ENCODE measurements around the gene PDE3A. TPM values are rescaled to one million over a fixed set of nuclear protein-coding genes. Genes with fewer than 3 reads are reported as not detected.

Gene PDE3A
- total RNA-seq, 1 experiment from 2014 or later = 19.9 TPM

DNA sequence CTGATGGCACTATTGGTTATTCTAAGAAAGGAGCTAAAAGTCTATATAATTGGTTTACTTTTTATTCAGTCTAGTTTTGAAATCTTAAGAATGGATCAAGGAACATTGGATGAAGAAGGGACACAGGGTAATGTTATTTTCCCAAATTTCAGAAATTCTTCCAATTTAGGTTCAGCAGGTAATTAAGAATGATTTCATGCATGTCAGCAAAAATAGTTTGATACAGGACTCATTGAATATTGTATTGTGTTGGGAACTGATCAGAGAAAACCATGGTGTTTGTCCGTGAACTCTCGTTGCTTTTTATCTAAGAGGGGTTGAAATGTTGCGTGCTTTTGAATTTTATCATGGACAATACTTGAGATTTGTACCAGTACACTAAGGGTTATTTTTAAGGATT, 58.6 kb downstream of the PDE3A start:
- TF ChIP-seq, protein P1, sequence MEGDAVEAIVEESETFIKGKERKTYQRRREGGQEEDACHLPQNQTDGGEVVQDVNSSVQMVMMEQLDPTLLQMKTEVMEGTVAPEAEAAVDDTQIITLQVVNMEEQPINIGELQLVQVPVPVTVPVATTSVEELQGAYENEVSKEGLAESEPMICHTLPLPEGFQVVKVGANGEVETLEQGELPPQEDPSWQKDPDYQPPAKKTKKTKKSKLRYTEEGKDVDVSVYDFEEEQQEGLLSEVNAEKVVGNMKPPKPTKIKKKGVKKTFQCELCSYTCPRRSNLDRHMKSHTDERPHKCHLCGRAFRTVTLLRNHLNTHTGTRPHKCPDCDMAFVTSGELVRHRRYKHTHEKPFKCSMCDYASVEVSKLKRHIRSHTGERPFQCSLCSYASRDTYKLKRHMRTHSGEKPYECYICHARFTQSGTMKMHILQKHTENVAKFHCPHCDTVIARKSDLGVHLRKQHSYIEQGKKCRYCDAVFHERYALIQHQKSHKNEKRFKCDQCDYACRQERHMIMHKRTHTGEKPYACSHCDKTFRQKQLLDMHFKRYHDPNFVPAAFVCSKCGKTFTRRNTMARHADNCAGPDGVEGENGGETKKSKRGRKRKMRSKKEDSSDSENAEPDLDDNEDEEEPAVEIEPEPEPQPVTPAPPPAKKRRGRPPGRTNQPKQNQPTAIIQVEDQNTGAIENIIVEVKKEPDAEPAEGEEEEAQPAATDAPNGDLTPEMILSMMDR (IDR thresholded peaks at IDR 0.05; ENCODE audit: unreplicated experiment) = no peak
- H3K36me3 Mint-ChIP-seq (ENCODE audit: insufficient read depth, unreplicated experiment) = no peaks in the 10 kb centered on the region
- no peak overlapping the region for H3K27ac Mint-ChIP-seq (ENCODE audit: unreplicated experiment)
- H3K9me3 Mint-ChIP-seq (ENCODE audit: low read depth, unreplicated experiment) = no peaks in the 10 kb centered on the region
- no peak for DNase-seq
- no peaks in the 10 kb centered on the region for H3K27me3 Mint-ChIP-seq (ENCODE audit: unreplicated experiment)
- H3K4me1 Mint-ChIP-seq (ENCODE audit: low read depth, unreplicated experiment) = no peaks in the 10 kb centered on the region
- intact Hi-C loops (cut with micrococcal nuclease; ENCODE audit: unreplicated experiment) = no loop called here
- H3K4me3 Mint-ChIP-seq (ENCODE audit: low read depth, unreplicated experiment) = no peak overlapping the region
- CTCF ChIA-PET = no interaction called here
- BruUV-seq (replicated peaks) = no TSS peak

DNA sequence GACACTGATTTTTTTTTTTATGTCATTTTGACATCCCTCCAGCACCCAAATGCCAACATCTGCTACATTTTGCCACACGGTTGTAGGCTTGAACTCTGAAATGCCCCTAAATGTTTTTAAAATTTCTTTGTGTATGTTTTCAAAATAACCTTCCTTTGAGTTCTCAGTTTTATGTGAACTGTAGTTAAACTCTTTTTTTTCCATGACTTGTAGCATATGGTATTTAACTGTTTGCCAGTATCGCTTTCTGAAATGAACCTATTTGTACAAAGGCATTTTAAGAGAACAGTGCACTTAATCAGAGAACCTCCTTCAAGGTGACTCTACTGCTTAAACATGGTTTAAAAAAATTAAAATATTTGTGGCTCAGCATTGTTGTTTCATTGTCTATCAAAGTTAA, 61.5 kb downstream of the PDE3A start:
- intact Hi-C loops (cut with micrococcal nuclease; ENCODE audit: unreplicated experiment) = no loop called here
- no peak overlapping the region for H3K4me3 Mint-ChIP-seq (ENCODE audit: low read depth, unreplicated experiment)
- CTCF ChIA-PET = no interaction called here
- BruUV-seq (replicated peaks) = no TSS peak
- TF ChIP-seq, protein P1 (IDR thresholded peaks at IDR 0.05; ENCODE audit: unreplicated experiment) = no peak
- no peaks in the 10 kb centered on the region for H3K4me1 Mint-ChIP-seq (ENCODE audit: low read depth, unreplicated experiment)
- H3K9me3 Mint-ChIP-seq (ENCODE audit: low read depth, unreplicated experiment) = no peaks in the 10 kb centered on the region
- DNase-seq = no peak
- H3K27ac Mint-ChIP-seq (ENCODE audit: unreplicated experiment) = no peak overlapping the region
- no peaks in the 10 kb centered on the region for H3K27me3 Mint-ChIP-seq (ENCODE audit: unreplicated experiment)
- H3K36me3 Mint-ChIP-seq (ENCODE audit: insufficient read depth, unreplicated experiment) = no peaks in the 10 kb centered on the region

DNA sequence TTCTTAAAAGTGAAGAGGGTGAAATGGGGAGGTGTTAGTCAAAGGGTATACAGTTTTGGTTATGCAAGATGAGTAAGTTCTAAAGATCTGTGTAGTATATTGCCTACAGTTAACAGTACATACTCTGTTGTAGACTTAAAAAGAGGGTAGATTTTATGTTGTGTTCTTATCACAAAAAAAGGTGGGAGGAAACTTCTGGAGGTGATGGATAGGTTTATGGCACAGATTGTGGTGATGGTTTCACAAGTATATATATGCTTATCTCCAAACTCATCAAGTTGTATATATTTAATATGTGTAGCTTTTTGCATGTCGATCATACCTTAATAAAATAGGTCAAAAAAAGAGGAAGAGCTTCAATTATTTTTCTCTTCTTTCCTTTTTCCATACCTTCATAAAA, 64.0 kb downstream of the PDE3A start:
- TF ChIP-seq, protein P1 (IDR thresholded peaks at IDR 0.05; ENCODE audit: unreplicated experiment) = no peak
- Mint-ChIP-seq H3K27me3 (ENCODE audit: unreplicated experiment) (no peaks in the 10 kb centered on the region), H3K4me3 (ENCODE audit: low read depth, unreplicated experiment) (no peak overlapping the region), H3K36me3 (ENCODE audit: insufficient read depth, unreplicated experiment) (no peaks in the 10 kb centered on the region), H3K27ac (ENCODE audit: unreplicated experiment) (no peak overlapping the region), H3K4me1 (ENCODE audit: low read depth, unreplicated experiment) (no peaks in the 10 kb centered on the region), H3K9me3 (ENCODE audit: low read depth, unreplicated experiment) (no peaks in the 10 kb centered on the region)
- no TSS peak for BruUV-seq (replicated peaks)
- CTCF ChIA-PET = no interaction called here
- intact Hi-C loops (cut with micrococcal nuclease; ENCODE audit: unreplicated experiment) = no loop called here
- no peak for DNase-seq

DNA sequence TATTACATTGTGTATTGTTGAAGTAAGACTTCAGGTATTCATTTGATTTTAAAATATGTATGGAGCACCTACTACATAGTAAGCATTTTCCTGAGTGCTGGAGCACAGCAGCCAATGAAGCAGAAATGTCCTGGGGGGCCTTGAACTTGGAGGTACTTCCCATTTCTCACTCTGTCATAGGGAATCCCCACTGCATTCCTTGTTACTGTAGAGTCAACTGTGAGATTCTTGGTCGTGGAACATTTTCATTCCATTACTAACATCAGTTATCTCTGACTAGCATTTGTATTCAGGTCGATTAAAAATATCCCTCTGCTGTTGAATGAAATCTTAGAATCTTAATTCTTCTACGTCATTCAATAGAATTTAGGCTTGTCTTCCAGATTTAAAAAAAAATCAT, 66.7 kb downstream of the PDE3A start:
- H3K4me3 Mint-ChIP-seq (ENCODE audit: low read depth, unreplicated experiment) = no peak overlapping the region
- no peaks in the 10 kb centered on the region for H3K36me3 Mint-ChIP-seq (ENCODE audit: insufficient read depth, unreplicated experiment)
- DNase-seq = no peak
- intact Hi-C loops (cut with micrococcal nuclease; ENCODE audit: unreplicated experiment) = no loop called here
- H3K4me1 Mint-ChIP-seq (ENCODE audit: low read depth, unreplicated experiment) = no peaks in the 10 kb centered on the region
- H3K27ac Mint-ChIP-seq (ENCODE audit: unreplicated experiment) = no peak overlapping the region
- BruUV-seq (replicated peaks) = no TSS peak
- no peaks in the 10 kb centered on the region for H3K27me3 Mint-ChIP-seq (ENCODE audit: unreplicated experiment)
- CTCF ChIA-PET = no interaction called here
- TF ChIP-seq, protein P1 (IDR thresholded peaks at IDR 0.05; ENCODE audit: unreplicated experiment) = no peak
- H3K9me3 Mint-ChIP-seq (ENCODE audit: low read depth, unreplicated experiment) = no peaks in the 10 kb centered on the region

DNA sequence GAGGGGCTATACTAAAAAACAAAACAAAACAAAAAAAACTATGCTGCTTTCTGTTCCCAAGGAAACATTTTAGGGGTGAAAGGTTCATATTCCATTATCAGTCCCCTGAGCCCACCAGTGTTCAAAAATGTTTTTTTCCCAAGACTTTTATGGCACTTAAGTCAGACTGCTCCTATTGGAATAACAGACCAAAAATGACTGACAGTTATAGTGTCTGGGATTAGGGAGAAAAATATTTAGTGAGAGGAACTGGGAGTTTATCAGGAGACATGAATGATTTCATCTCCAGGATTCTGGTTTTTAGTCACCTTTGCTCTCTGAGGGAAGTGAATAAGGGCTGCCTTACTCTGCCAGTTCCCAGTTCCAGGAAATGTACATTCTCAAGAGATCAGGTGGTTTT, 68.0 kb downstream of the PDE3A start:
- CTCF ChIA-PET = no interaction called here
- DNase-seq = no peak

More for the DNA sequence above, 68.0 kb downstream of the PDE3A start:
- Mint-ChIP-seq H3K27ac (ENCODE audit: unreplicated experiment) (no peak overlapping the region), H3K4me1 (ENCODE audit: low read depth, unreplicated experiment) (no peaks in the 10 kb centered on the region), H3K4me3 (ENCODE audit: low read depth, unreplicated experiment) (no peak overlapping the region), H3K27me3 (ENCODE audit: unreplicated experiment) (no peaks in the 10 kb centered on the region), H3K36me3 (ENCODE audit: insufficient read depth, unreplicated experiment) (no peaks in the 10 kb centered on the region), H3K9me3 (ENCODE audit: low read depth, unreplicated experiment) (no peaks in the 10 kb centered on the region)
- intact Hi-C loops (cut with micrococcal nuclease; ENCODE audit: unreplicated experiment) = no loop called here
- BruUV-seq (replicated peaks) = no TSS peak
- TF ChIP-seq, protein P1 (IDR thresholded peaks at IDR 0.05; ENCODE audit: unreplicated experiment) = no peak
